ENCODE measurements around the gene TPRN.
A peak's percentile ranks its signal among the peaks of the same experiment; 100 is the strongest.

Gene TPRN

GRCh38 chr9:137230705-137231371 is 30.3 kb upstream of the TPRN start, which contains the start of gene SLC34A3:
Gene SLC34A3, plus strand, starts transcription at chr9:137230901. Its CDS starts 802 bp downstream, at chr9:137231703.
- DNase-seq: no peak
- H3K27ac Mint-ChIP-seq: no peak within 1 kb of the TSS
- H3K9me3 Mint-ChIP-seq: no peaks in the 10 kb centered on the region
- H3K36me3 Mint-ChIP-seq (ENCODE audit: low read depth): no peaks in the 10 kb centered on the region
- H3K27me3 Mint-ChIP-seq: peaks cover 2% of the 10 kb centered on the region
- H3K4me1 Mint-ChIP-seq: peaks cover 7% of the 10 kb centered on the region
- H3K4me3 Mint-ChIP-seq: no peak within 1 kb of the TSS
- ATAC-seq: no peak

GRCh38 chr9:137229903-137230704 is 29.6 kb upstream of the TPRN start:
- H3K4me1 Mint-ChIP-seq: peaks cover 8% of the 10 kb centered on the region
- H3K27me3 Mint-ChIP-seq: peaks cover 2% of the 10 kb centered on the region
- no peaks in the 10 kb centered on the region for H3K36me3 Mint-ChIP-seq (ENCODE audit: low read depth)
- no peak overlapping the region for H3K27ac Mint-ChIP-seq
- DNase-seq: no peak
- H3K9me3 Mint-ChIP-seq: no peaks in the 10 kb centered on the region
- no peak for ATAC-seq
- H3K4me3 Mint-ChIP-seq: no peak overlapping the region

DNA sequence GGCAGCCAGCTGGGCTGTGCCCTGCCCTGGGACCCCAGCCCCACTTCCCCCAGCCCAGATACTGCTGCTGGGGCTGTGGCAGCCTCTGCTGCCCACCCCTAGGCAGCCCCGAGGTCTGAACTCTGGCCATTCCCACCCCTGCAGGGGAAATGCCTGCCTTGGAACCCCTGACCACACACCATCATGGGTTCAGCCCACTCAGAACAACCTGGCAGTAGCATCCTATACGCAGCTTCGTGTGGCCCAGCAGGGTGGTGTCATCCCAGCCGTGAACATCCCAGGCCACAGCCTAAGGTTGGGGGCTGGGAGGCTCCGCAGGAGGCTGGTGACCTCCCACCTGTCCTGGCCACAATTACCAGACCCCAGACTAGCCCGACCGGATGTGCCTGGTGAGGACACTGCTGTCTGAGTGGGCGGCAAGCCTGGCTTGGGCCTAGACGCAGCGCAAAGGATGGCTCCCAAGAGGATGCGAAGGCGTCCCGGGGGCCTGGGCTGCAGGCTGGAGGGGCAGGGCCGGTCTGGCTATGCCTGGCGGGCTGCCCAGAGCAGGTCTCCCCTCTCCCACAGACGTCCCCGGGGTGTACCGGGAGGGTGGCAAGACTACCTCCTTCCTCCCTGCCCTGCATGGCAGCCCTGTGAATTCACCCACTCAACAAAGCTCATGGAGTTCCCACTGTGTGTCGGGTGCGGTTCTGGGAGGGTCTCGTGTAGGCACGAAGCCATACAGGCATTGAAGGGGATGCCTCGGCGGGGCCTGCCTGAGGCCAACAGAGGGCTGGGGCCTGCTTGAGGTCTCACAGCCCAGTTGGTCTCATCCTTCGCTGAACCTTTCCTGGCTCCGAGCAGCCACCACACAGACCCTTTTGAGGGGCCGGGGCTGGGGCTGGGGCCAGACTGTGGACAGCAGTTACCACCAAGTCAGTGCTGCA is 28.7 kb upstream of the TPRN start:
- Mint-ChIP-seq H3K4me1 (peaks cover 8% of the 10 kb centered on the region), H3K4me3 (no peak overlapping the region), H3K9me3 (no peaks in the 10 kb centered on the region), H3K36me3 (ENCODE audit: low read depth) (no peaks in the 10 kb centered on the region), H3K27me3 (peaks cover 2% of the 10 kb centered on the region), H3K27ac (no peak overlapping the region)
- ATAC-seq: no peak
- DNase-seq: no peak

- no peaks in the 10 kb centered on the region for H3K9me3 Mint-ChIP-seq
- no peak overlapping the region for H3K27ac Mint-ChIP-seq
- H3K27me3 Mint-ChIP-seq: peaks cover 2% of the 10 kb centered on the region
- ATAC-seq: no peak
- no peak for DNase-seq
- no peak overlapping the region for H3K4me3 Mint-ChIP-seq
- no peaks in the 10 kb centered on the region for H3K36me3 Mint-ChIP-seq (ENCODE audit: low read depth)
- peaks cover 11% of the 10 kb centered on the region for H3K4me1 Mint-ChIP-seq
Measured at GRCh38 chr9:137228506-137228967, 28.0 kb upstream of the TPRN start.

GRCh38 chr9:137227853-137228505 is 27.4 kb upstream of the TPRN start:
- Mint-ChIP-seq H3K27ac (no peak overlapping the region), H3K27me3 (peaks cover 2% of the 10 kb centered on the region), H3K36me3 (ENCODE audit: low read depth) (no peaks in the 10 kb centered on the region), H3K9me3 (no peaks in the 10 kb centered on the region), H3K4me3 (no peak overlapping the region), H3K4me1 (peaks cover 13% of the 10 kb centered on the region)
- ATAC-seq (no peak), DNase-seq (no peak)

DNA sequence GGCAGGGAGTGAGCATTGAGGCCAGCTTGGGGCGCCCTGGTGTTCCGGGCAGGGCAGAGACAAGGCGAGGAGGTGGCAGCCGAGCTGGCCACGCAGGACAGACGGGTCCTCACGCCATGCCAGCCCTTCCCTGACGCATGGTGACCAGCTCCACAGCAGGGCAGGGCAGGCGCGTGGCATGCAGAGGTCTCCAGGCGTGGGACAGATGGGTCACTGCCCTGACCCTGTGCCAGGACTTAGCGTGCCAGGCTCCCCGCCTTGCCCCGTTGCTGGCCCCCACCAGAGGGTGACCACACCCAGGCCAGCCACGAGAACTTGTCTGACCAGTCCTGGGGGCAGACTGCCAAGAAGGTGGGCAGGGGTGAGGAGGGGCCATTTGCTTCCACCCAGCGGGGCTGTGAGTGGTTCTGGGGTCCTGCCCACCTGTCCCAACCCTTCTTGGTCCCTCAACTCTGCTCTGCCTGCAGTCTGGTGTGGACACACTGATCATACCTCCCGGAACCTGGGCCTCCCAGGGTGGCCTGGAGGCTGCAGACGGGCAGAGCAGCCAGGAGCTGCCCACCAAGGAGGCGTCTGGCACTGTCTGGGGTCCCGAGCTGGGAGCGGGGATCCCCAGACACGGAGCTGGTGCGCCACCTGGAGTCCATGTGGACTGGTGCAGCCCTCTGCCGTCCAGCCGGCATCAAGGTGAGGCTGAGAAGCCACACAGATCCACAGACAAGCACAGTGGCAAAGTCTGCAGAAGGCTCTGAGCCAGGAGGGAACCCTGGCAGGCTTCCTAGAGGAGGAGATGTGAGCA is 26.7 kb upstream of the TPRN start, which contains the start of gene RNF224:
RNF224 (plus strand) TSS at position 449 of the 799 bp plus-strand sequence. CDS start 834 bp downstream, outside the sequence.
- DNase-seq: peak; percentile 87
- H3K36me3 Mint-ChIP-seq (ENCODE audit: low read depth): no peaks in the 10 kb centered on the region
- H3K4me3 Mint-ChIP-seq: no peak within 1 kb of the TSS
- H3K27me3 Mint-ChIP-seq: peaks cover 2% of the 10 kb centered on the region
- H3K27ac Mint-ChIP-seq: no peak within 1 kb of the TSS
- peaks cover 15% of the 10 kb centered on the region for H3K4me1 Mint-ChIP-seq
- peak; percentile 59 for ATAC-seq
- H3K9me3 Mint-ChIP-seq: no peaks in the 10 kb centered on the region

GRCh38 chr9:137226338-137227053 is 26.0 kb upstream of the TPRN start:
- DNase-seq: no peak
- H3K4me1 Mint-ChIP-seq: peaks cover 15% of the 10 kb centered on the region
- ATAC-seq: no peak
- no peak overlapping the region for H3K27ac Mint-ChIP-seq
- H3K27me3 Mint-ChIP-seq: peaks cover 2% of the 10 kb centered on the region
- no peaks in the 10 kb centered on the region for H3K36me3 Mint-ChIP-seq (ENCODE audit: low read depth)
- no peak overlapping the region for H3K4me3 Mint-ChIP-seq
- no peaks in the 10 kb centered on the region for H3K9me3 Mint-ChIP-seq

DNA sequence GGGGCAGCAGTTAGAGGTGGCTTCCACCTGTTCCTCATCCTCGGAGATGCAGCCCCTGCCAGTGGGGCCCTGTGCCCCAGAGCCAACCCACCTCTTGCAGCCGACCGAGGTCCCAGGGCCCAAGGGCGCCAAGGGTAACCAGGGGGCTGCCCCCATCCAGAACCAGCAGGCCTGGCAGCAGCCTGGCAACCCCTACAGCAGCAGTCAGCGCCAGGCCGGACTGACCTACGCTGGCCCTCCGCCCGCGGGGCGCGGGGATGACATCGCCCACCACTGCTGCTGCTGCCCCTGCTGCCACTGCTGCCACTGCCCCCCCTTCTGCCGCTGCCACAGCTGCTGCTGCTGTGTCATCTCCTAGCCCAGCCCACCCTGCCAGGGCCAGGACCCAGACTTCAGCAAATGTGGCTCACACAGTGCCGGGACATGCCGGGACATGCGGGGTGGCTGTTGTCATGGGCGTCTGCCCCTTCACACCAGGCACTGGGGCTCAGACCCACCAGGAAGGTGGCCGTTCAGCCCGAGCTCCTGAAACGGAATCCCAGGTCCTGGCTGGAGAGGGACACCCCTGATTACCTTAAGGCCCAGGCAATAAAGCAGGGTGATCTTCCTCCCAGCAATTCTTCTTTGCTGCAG is 25.3 kb upstream of the TPRN start:
- DNase-seq: no peak
- Mint-ChIP-seq H3K36me3 (ENCODE audit: low read depth) (no peaks in the 10 kb centered on the region), H3K4me1 (peaks cover 15% of the 10 kb centered on the region), H3K27me3 (peaks cover 2% of the 10 kb centered on the region), H3K27ac (no peak overlapping the region), H3K9me3 (no peaks in the 10 kb centered on the region), H3K4me3 (no peak overlapping the region)
- ATAC-seq: no peak

GRCh38 chr9:137224830-137225694 is 24.5 kb upstream of the TPRN start, which contains the start of gene CYSRT1:
Gene CYSRT1, plus strand, starts transcription at chr9:137225174. Its CDS starts 448 bp downstream, at chr9:137225622.
- H3K9me3 Mint-ChIP-seq: no peaks in the 10 kb centered on the region
- H3K4me1 Mint-ChIP-seq: peaks cover 15% of the 10 kb centered on the region
- H3K27me3 Mint-ChIP-seq: peaks cover 2% of the 10 kb centered on the region
- DNase-seq (peak; percentile 55), ATAC-seq (peak; percentile 3)
- H3K27ac Mint-ChIP-seq: peak within 1 kb of the TSS; percentile 78
- H3K4me3 Mint-ChIP-seq: peak within 1 kb of the TSS; percentile 76
- H3K36me3 Mint-ChIP-seq (ENCODE audit: low read depth): no peaks in the 10 kb centered on the region

GRCh38 chr9:137223078-137223970 is 22.8 kb upstream of the TPRN start:
- Mint-ChIP-seq H3K27ac (peak overlapping the region; percentile 77), H3K36me3 (ENCODE audit: low read depth) (no peaks in the 10 kb centered on the region), H3K27me3 (peaks cover 2% of the 10 kb centered on the region), H3K9me3 (no peaks in the 10 kb centered on the region), H3K4me1 (peaks cover 15% of the 10 kb centered on the region), H3K4me3 (peak overlapping the region; percentile 76)
- DNase-seq: peak; percentile 98
- peak; percentile 82 for ATAC-seq
